Activated CD4-positive, alpha-beta T cell treated with anti-CD3 and anti-CD28 coated beads, Interleukin-2, Interleukin-4, amounts not matched to agents 100 ng/mL and 50 ng/mL, durations not matched to agents 16 hours and 8 hours (primary cell): Measurements from ENCODE around the gene FBXL4.

ENCODE experiments used
- DNase-seq: peaks from one replicate; pipeline ENCODE4 v3.0.0-alpha.2; 2020; ENCODE audit warnings: low spot score

Gene FBXL4

DNA sequence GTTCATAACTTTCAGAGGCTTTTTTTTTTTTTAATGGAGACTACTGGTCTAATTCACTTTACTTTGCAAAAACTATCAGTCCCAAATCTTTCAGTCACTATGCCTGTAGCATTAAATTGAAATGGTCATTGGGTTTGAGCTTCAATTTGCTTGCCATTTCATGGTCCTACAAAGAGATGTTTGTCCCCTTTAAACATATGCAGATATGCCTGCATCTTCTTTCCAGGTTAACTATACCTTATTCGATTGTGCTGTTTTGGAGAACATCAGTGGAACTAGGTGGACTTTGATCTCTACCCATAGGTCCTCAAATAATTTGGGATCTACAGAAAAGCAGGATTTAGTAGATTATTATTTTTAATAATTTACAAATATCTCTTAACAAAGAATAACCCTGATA is 108.8 kb downstream of the FBXL4 start:
- no peak for DNase-seq

DNA sequence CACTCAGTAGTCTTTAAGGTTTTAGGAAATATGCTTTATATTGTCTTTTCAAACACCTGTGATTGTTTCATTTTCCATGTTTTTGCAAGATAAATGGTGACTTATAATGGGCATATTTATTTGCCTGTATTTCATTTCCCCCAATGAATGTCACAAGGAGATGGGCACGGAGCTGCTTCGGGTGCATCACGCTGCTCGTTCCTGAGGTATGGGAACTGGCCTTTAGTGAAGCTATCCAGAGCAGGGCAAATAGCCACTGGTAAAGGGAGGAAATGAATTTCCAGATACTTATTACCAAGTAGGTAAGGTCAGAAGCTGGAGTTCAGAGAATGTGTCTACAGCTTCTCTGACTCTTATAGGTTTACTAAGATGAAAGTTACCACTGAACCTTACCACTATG is 109.7 kb downstream of the FBXL4 start:
- DNase-seq: no peak

DNA sequence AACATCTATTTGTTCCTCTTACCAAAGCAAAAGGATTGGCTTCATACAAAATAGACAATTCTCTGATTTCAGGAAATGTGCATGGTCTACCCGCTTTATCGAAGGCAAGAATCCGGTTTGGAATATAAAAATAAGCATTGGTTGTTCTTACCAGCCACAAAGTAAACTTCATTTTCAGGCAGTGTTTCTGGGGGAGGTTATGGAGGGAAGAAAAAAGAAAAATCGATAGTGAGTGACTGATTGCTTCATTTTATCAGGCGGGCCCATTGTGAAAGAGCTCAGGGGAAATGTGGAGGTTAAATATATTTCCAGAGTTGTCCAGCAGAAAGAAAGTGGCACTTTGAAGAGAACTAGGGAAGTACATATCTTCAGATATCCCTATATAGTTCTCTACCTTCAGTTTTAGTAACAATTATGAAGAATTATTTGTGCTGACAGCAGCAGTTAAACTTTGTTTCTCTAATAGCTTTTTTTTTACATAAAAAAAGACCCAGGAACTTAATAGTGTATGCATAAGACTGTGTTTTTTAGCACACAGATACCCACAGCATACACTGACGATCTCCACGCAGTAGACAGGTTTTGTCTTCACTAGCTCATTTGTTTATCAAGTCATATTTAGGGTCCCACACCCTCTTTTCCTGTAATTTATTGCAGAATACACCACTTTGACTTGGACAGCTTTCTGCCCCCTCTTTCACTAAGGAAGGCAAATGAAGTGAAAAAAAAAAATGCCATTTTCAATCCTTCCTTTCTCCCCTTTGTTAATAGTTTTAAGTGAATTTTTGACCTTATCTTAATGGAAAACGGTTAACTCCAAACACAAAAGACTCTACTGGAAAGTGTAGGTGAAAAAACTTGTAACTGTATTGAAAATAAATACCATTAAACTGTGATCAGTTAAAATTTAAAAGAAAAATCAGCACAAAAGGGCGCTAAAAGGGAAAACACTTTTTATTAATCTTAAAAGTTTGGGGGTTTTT is 110.5 kb downstream of the FBXL4 start:
- no peak for DNase-seq

DNA sequence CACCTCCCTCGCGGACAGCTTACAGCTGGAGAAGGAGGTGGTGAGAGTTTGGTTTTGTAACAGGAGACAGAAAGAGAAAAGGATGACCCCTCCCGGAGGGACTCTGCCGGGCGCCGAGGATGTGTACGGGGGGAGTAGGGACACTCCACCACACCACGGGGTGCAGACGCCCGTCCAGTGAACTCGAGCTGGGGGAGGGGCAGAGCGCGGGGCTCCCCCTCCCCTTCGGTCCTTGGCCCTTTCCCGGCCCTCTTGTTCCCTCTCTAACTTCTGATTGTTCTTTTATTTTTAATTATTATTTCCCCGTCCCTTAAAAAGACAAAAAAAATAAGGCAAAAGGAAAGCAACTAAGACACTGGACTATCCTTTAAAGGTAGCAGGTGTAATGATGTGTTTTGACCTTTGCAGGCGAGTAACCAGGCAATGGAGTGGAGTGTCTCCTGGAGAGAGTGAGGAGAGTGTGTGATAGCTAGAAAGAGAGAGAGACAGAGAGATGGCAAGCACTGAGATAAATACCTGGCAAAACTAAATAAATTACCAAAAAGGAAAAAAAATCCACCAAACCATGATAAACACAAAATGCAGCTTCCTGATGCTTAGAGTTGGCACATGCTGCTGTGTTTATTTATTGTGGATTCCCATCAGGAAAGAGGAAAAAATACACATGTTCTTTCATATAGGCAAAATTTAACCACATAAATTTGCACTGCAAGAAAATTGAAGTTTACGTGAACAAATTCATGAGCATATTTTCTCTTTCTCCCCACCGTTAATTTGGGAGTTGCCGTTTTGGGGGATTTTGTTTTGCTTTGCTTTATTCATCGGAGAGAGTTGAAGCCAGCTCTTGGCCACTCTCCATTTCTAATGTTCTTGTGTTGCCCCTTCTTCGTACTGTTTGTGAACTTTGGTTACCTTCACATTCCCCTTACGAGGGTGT is 111.5 kb downstream of the FBXL4 start:
- no peak for DNase-seq

- no peak for DNase-seq
Measured at GRCh38 chr6:98835149-98836024, 112.4 kb downstream of the FBXL4 start.

- peak; percentile 58 for DNase-seq
Measured at GRCh38 chr6:98834060-98835031, 113.4 kb downstream of the FBXL4 start, which contains the start of gene POU3F2. Gene POU3F2, plus strand, starts transcription at chr6:98834574. Its CDS starts 300 bp downstream, at chr6:98834874.

DNA sequence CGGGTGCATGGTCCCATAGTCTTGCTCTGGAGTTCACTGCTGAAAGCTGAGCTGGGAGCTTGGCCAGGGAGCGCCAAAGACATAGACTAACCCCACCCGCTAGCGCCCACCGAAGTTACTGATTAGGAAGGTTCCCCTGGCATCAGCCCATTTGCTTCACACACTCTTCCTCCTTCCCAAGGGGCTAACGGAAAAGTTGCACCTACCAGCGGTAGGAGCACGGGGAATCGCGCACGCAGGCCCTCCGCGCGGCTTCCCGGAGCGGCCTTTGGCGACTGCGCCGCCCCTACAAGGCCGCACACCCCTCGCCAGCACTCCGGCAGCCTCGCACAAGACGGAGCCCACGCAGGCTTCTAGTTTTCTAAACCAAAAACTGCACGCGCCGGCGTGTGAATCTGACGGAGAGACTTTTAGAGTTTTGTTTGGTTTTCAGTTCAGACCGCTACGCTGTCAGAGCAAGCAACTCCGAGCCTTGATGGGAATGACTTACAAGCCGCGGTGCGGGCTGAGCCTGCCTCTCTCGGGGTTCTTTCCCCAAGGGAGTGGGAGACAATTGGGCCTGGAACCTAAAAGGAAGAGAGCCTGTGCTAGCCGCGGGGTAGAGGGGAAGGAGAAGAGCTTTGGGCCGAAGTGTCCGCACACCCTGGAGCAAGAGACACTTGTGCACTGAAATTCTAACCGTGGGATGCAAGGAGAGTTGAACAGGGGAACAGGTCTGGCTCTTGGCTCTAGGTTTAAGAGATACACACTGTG is 114.3 kb downstream of the FBXL4 start:
- no peak for DNase-seq

- DNase-seq: peak; percentile 27
Measured at GRCh38 chr6:98833057-98833306, 114.8 kb downstream of the FBXL4 start.

DNA sequence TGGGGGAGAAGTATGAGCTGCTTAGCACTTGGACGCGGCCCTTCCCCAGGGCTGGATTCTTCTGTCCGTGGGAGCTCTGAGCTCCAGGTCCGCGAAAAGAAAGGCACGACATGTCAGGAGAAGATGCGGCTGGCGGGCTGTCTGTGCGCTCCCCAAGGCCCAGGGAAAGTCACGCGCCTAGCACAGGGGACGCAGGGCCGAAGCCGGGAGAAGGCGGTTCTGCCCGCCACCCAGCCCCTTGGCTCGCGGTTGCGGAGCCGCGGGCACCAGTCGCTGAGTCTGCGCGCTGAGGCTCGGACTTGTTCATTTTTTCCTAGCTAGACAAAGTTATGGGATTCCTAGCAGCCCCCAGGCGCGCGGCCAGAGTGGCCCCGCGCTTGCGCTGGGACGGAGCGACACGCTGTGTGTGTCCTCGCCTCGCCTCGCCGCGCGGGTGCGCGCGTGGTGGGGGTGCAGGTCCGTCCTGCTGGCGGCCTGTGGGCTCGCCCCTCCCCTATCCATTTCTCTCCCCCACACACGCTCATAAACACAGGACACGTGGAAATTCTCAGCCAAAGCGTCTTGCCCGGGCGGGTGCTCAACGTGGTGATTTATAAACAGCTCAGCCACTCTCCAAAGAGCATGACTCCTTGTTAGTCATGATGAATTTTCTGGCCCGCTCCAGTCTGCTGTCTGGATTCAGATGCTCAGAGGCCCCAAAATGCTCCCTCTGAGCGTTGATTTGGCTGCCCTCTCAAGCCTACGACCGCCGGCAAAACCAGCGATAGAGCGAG is 115.3 kb downstream of the FBXL4 start:
- DNase-seq: no peak

- DNase-seq: no peak
Measured at GRCh38 chr6:98831959-98832283, 115.8 kb downstream of the FBXL4 start.

DNA sequence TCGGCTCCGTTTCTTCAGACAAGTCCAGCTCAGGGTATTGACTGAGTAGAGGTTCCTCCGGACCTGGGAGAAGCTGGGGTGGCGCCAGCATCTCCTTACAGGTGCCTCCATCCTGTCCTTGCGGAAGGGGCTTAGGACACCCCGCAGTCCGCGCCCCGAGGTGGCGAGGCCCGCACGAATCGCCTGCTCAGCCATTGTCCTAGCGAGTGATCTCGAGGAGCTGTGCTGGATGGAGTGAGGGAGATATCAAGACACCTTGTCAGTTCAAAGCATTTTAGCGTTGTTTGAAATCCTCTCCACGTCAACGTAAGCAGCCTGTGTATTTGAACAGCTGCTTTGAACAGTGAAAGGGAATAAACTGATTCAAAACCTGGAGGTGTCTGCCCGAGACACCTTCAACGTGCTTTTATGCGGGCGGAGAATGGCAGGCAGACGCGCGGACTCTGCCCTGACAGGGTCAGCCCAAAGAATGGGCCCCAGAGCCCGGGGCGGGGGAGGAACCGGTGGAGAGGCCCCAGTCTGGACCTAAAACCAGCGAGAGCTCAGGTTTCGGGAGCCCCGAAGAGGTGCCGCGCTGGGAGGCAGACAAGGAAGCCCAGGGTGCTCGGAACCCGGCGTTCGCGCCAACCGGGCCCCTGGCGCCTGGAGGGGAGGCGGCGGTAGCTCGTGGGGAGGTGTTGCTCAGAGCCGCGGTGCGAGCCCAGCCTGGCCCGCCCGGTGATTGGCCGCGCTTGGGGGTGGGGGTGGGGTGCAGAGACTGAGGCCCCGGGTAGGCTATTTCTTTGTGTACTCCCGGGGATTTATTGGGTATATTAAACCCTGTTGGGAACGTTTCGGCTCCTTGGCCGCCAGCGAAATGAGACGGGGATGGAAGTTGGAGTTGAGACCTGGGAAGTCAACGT is 116.4 kb downstream of the FBXL4 start:
- no peak for DNase-seq

DNA sequence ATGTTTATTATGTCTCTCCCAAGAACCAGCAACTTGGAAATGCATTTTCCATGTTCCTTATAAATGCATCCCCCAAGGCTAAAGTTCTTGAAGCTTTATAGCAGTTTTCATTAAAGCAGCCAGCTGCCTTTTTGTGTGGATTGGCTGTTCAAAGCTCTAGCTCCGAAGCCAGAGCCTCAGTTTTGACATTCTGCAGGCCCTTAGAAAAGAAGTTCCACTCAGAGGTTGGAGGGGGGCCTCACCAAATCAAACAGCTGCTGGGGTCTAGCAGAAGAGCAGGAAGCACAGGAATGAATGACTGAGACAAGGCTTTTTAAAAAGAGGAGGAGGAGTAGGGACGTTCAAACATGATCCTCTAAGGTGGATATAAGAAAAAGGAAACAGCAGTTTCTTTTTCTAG is 117.6 kb downstream of the FBXL4 start:
- DNase-seq: no peak

- DNase-seq: no peak
Measured at GRCh38 chr6:98828941-98829411, 118.8 kb downstream of the FBXL4 start.

DNA sequence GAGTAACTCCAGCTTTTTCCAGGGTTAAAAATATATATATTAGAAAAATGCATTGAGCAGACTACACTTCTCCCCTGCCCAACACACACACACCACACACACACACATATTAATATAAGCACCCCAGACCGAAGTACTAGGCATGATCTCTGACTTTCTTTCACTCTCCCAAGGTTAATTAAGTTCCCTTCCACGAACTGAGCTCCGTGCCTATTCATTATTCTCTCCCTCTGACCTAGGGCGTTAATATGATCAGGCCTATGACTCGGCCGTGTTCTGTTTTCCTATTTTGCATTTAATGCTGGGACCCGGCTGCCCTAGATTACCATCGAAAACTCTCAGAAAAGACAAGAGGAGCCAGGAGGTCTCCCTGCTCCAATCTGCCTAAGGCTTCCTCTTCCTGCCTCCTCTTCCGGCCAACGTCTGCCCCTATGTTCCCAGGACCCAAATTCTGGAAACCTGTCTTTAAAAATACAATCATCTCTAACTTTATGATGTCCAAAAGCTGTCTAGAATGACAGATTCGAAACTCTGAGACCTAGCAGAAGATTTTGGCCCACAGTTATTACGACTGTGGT is 119.4 kb downstream of the FBXL4 start:
- no peak for DNase-seq

DNA sequence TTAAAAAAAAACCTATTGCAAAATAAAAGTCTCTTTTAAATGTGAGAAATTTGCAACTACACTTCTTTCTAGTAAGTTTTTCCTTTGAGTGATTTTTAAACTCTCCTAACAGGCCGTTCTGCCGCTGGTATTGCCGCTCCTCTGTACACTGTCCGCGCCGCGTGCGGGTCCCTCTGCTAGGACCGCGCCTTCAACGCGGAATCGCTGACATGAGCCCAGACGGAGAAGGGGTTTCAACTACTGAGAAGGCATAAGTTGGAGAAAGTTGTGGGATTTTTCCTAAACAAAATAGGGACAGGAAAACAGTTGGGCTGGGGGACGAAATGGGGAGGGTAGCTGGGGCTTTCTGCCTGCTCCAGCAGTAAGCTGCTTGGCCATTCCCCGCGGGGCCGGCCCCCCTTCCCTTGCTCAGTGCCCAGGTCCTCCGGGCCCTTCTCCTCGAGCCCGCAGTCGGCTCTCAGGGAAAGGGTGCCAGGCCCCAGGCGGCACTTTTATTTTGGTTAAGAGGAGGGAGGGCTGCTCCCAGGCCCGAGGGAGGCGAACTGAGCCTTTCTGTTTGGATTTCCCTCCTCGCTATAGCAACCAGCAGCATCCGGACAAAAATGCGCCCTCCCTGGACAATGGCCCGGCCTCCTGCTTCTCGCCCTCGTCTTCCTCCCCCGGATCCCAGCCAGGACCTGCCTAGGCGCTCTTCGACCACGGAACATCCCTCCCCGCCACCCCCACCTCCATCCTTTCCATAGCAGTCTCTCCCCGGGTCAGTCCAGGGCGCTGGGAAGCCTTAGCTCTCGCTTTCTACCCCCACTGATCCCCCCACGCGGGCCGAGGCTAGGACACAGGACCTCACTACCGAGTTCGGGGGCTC is 120.2 kb downstream of the FBXL4 start:
- no peak for DNase-seq

GRCh38 chr6:98825600-98826230 is 122.0 kb downstream of the FBXL4 start:
- DNase-seq: no peak
